Erythroblast (primary cell): ENCODE data around the gene DAPL1.

Experiments used
- DNase-seq, 2 experiments: peaks; one replicate each; lab custom pipeline; 2025; lab: John Stamatoyannopoulos, UW
- GATA1 ChIP-seq: IDR thresholded peaks from 2 replicates; pipeline ENCODE4 v1.6.1; 2011; ENCODE audit warnings: low read depth, mild to moderate bottlenecking, control low read depth, low read length, moderate library complexity
- POLR2A ChIP-seq: IDR thresholded peaks from 2 replicates; pipeline ENCODE4 v1.6.1; 2011; ENCODE audit warnings: mild to moderate bottlenecking, low read length

The DAPL1 gene

GRCh38 chr2:158762336-158762735, 32.8 kb upstream of the DAPL1 start:
- no peak for DNase-seq
- TF ChIP-seq POLR2A (no peak), GATA1 (no peak)

- no peak for DNase-seq
- TF ChIP-seq GATA1 (no peak), POLR2A (no peak)
Observed at GRCh38 chr2:158766524-158766923, 28.6 kb upstream of the DAPL1 start.

GRCh38 chr2:158772306-158773078, 22.6 kb upstream of the DAPL1 start:
- no peak for TF ChIP-seq POLR2A
- no peak for TF ChIP-seq GATA1
- DNase-seq = no peak

- no peak for TF ChIP-seq GATA1
- TF ChIP-seq POLR2A = no peak
- no peak for DNase-seq
Observed at GRCh38 chr2:158773121-158773520, 22.0 kb upstream of the DAPL1 start.

- TF ChIP-seq GATA1 = no peak
- no peak for TF ChIP-seq POLR2A
- DNase-seq = no peak
Observed at GRCh38 chr2:158774681-158775080, 20.4 kb upstream of the DAPL1 start.

GRCh38 chr2:158775273-158776027, 19.7 kb upstream of the DAPL1 start:
- TF ChIP-seq POLR2A (no peak), GATA1 (no peak)
- no peak for DNase-seq

- DNase-seq = no peak
- no peak for TF ChIP-seq POLR2A
- TF ChIP-seq GATA1 = no peak
Observed at GRCh38 chr2:158776231-158776630, 18.9 kb upstream of the DAPL1 start.

- no peak for TF ChIP-seq POLR2A
- no peak for TF ChIP-seq GATA1
- DNase-seq = no peak
Observed at GRCh38 chr2:158777077-158777476, 18.0 kb upstream of the DAPL1 start.

- TF ChIP-seq POLR2A (no peak), GATA1 (no peak)
- DNase-seq = no peak
Observed at GRCh38 chr2:158778243-158778642, 16.9 kb upstream of the DAPL1 start.

GRCh38 chr2:158779621-158780020, 15.5 kb upstream of the DAPL1 start:
- no peak for TF ChIP-seq GATA1
- TF ChIP-seq POLR2A = no peak
- no peak for DNase-seq

GRCh38 chr2:158781353-158781961, 13.7 kb upstream of the DAPL1 start:
- DNase-seq = no peak
- no peak for TF ChIP-seq GATA1
- no peak for TF ChIP-seq POLR2A

GRCh38 chr2:158782136-158782535, 13.0 kb upstream of the DAPL1 start:
- DNase-seq = no peak
- no peak for TF ChIP-seq POLR2A
- no peak for TF ChIP-seq GATA1

- no peak for TF ChIP-seq POLR2A
- DNase-seq = no peak
Observed at GRCh38 chr2:158782616-158783015, 12.5 kb upstream of the DAPL1 start.

GRCh38 chr2:158783923-158784322, 11.2 kb upstream of the DAPL1 start:
- DNase-seq = no peak
- TF ChIP-seq POLR2A = no peak
- no peak for TF ChIP-seq GATA1
